SK-N-SH (cell line): ENCODE measurements around the gene SPDYA. TPM values are rescaled to one million over a fixed set of nuclear protein-coding genes. Genes with fewer than 3 reads are reported as not detected.

ENCODE experiments used
- CTCF ChIA-PET: fragments of 300-600, 350-600 bp; formaldehyde crosslinking; extraction: SDS; loops from one replicate; lab custom pipeline; 2021; lab: Yijun Ruan, JAX
- POLR2A ChIA-PET: fragments of 350-600 bp; sonication (Branson Sonifier 250); formaldehyde crosslinking; extraction: SDS; loops from one replicate; lab custom pipeline; 2020; ENCODE audit warnings: antibody characterized with exemption, inconsistent platforms; lab: Yijun Ruan, JAX
- DNase-seq: peaks from one replicate; pipeline ENCODE4 v3.0.0; 2012
- H2AFZ ChIP-seq: fragments of 200-600 bp; sonication (generic); 2 replicates; pipeline ENCODE4 v1.8.1; 2016; ENCODE audit warnings: antibody characterized with exemption, mild to moderate bottlenecking, low read depth
- H3F3A ChIP-seq: fragments of 200-600 bp; sonication (generic); replicated peaks from 2 replicates; pipeline ENCODE3; 2016; ENCODE audit warnings: antibody characterized with exemption, mild to moderate bottlenecking; ENCODE audit not compliant: insufficient read depth
- H3K27ac ChIP-seq, 2 experiments: fragments of 200-500 bp in 1 of 2; fragments of 200-600 bp in 1 of 2; sonication (Bioruptor generic) in 1 of 2; sonication (generic), shearing (Covaris generic) in 1 of 2; 2 replicates each; pipeline versions ENCODE4 v1.5.1 to v1.6.1; 2014 to 2016; ENCODE audit warnings: low read depth in 2 of 2, inconsistent platforms in 1 of 2, low read length in 1 of 2, mild to moderate bottlenecking in 1 of 2, mixed read lengths in 1 of 2
- H3K27me3 ChIP-seq: fragments of 200-600 bp; sonication (generic), shearing (Covaris generic); 2 replicates; pipeline ENCODE4 v1.6.1; 2016; ENCODE audit warnings: mixed run types; ENCODE audit not compliant: insufficient read depth
- H3K36me3 ChIP-seq, 2 experiments: fragments of 200-500 bp in 1 of 2; fragments of 200-600 bp in 1 of 2; sonication (Bioruptor generic) in 1 of 2; sonication (generic) in 1 of 2; replicated peaks in 1 of 2; 2 replicates each; pipeline versions ENCODE3 to v1.5.1; 2014 to 2016; ENCODE audit warnings: low read length in 1 of 2, mild to moderate bottlenecking in 1 of 2; ENCODE audit not compliant: insufficient read depth in 2 of 2, control insufficient read depth in 1 of 2
- H3K4me1 ChIP-seq, 2 experiments: fragments of 200-500 bp in 1 of 2; fragments of 200-600 bp in 1 of 2; sonication (Bioruptor generic) in 1 of 2; sonication (generic), shearing (Covaris generic) in 1 of 2; 2 replicates each; pipeline versions ENCODE4 v1.5.1 to v1.6.1; 2014 to 2016; ENCODE audit warnings: low read depth in 1 of 2, low read length in 1 of 2, mixed run types in 1 of 2; ENCODE audit not compliant: insufficient read depth in 2 of 2, control insufficient read depth in 1 of 2
- H3K4me2 ChIP-seq: fragments of 200-600 bp; sonication (generic), shearing (Covaris generic); 2 replicates; pipeline ENCODE4 v1.6.1; 2017; ENCODE audit warnings: mixed run types
- H3K4me3 ChIP-seq, 2 experiments: fragments of 200-500 bp in 1 of 2; fragments of 200-600 bp in 1 of 2; sonication (Bioruptor generic) in 1 of 2; sonication (generic), shearing (Covaris generic) in 1 of 2; 2 replicates each; pipeline versions ENCODE4 v1.5.1 to v1.8.1; 2014 to 2016; ENCODE audit warnings: low read depth in 2 of 2, inconsistent platforms in 1 of 2, low read length in 1 of 2, mild to moderate bottlenecking in 1 of 2, mixed read lengths in 1 of 2, moderate library complexity in 1 of 2
- H3K79me2 ChIP-seq: fragments of 200-600 bp; sonication (generic); 2 replicates; pipeline ENCODE4 v1.8.1; 2017; ENCODE audit warnings: mild to moderate bottlenecking; ENCODE audit not compliant: insufficient read depth
- H3K9ac ChIP-seq: fragments of 200-600 bp; sonication (generic); 2 replicates; pipeline ENCODE4 v1.6.1; 2017; ENCODE audit warnings: mixed run types
- H3K9me2 ChIP-seq: fragments of 200-600 bp; sonication (generic); 2 replicates; pipeline ENCODE4 v1.6.1; 2017; ENCODE audit warnings: mixed run types
- H3K9me3 ChIP-seq: fragments of 200-600 bp; sonication (generic); 2 replicates; pipeline ENCODE4 v1.6.1; 2017; ENCODE audit warnings: mixed run types, mild to moderate bottlenecking, moderate library complexity
- H4K20me1 ChIP-seq: fragments of 200-600 bp; sonication (generic); 2 replicates; pipeline ENCODE4 v1.6.1; 2017; ENCODE audit warnings: mild to moderate bottlenecking, mixed run types; ENCODE audit not compliant: insufficient read depth
- CHD2 ChIP-seq: fragments of 150-350 bp; IDR thresholded peaks from 2 replicates; pipeline ENCODE4 v1.6.1; 2018; ENCODE audit warnings: low read length; ENCODE audit not compliant: partially characterized antibody
- EP300 ChIP-seq, 2 experiments: IDR thresholded peaks; 2 replicates each; pipeline versions ENCODE4 v1.4.0 to v1.6.1; 2012; ENCODE audit warnings: borderline replicate concordance in 1 of 2, low read depth in 1 of 2, low read length in 1 of 2
- EZH2phosphoT487 ChIP-seq: fragments of 200-600 bp; sonication (generic); IDR thresholded peaks from 2 replicates; pipeline ENCODE4 v1.6.1; 2017; ENCODE audit warnings: low read depth, mixed run types, mild to moderate bottlenecking, antibody characterized with exemption, moderate library complexity, borderline replicate concordance
- IRF3 ChIP-seq: fragments of 150-350 bp; IDR thresholded peaks from 2 replicates; pipeline ENCODE4 v1.6.1; 2016; ENCODE audit warnings: mild to moderate bottlenecking, low read depth, low read length
- NFIC ChIP-seq: IDR thresholded peaks from 2 replicates; pipeline ENCODE4 v1.4.0; 2012; ENCODE audit warnings: borderline replicate concordance
- NRF1 ChIP-seq: IDR thresholded peaks from 2 replicates; pipeline ENCODE4 v1.6.1; 2012; ENCODE audit warnings: low read depth, mild to moderate bottlenecking, low read length
- SIN3A ChIP-seq: IDR thresholded peaks from 2 replicates; pipeline ENCODE4 v1.6.1; 2012; ENCODE audit warnings: low read depth, mild to moderate bottlenecking, low read length, moderate library complexity, borderline replicate concordance
- YY1 ChIP-seq: IDR thresholded peaks from 2 replicates; pipeline ENCODE4 v1.4.0; 2012; ENCODE audit warnings: low read depth, mild to moderate bottlenecking
- ZBTB33 ChIP-seq: IDR thresholded peaks from 2 replicates; pipeline ENCODE4 v1.4.0; 2012; ENCODE audit warnings: low read depth, borderline replicate concordance
- WGBS: methylation state at CpG from one replicate; pipeline ENCODE4 v1.1.6; 2017; ENCODE audit warnings: low lambda C conversion rate; 5-methylcytosine and 5-hydroxymethylcytosine counted together
- polyA plus RNA-seq, 3 experiments: library from polyadenylated mRNA; depleted of rRNA; stranded (reverse); fragments of >200 nt; gene quantifications; 2 replicates each; pipeline ENCODE4 v1.2.3, GENCODE V29; 2012

The SPDYA gene
- polyA plus RNA-seq, 1 of the 3 experiments (the other 2 are of a cell fraction), result not detected

- no peaks in the 10 kb centered on the region for H3K9me2 ChIP-seq
- H3F3A ChIP-seq, result no peaks in the 10 kb centered on the region
- no peaks in the 10 kb centered on the region for H3K4me1 ChIP-seq
- TF ChIP-seq EZH2phosphoT487, result no peak
- TF ChIP-seq YY1, result no peak
- TF ChIP-seq ZBTB33, result no peak
- TF ChIP-seq SIN3A, result no peak
- H3K4me3 ChIP-seq, result no peak overlapping the region
- peaks cover 86% of the 10 kb centered on the region for H3K79me2 ChIP-seq
- no peaks in the 10 kb centered on the region for H3K27me3 ChIP-seq
- no peak overlapping the region for H3K9ac ChIP-seq
- no peak for DNase-seq
- H3K36me3 ChIP-seq, result peaks cover 44 to 47% of the 10 kb centered on the region in 2 experiments
- CTCF ChIA-PET, result interaction anchor here (0.8 to 3.5 kb wide), 3 partner anchors 182 to 210 kb away, joined by 5 to 21 read pairs (median 6); no protein-coding TSS in a partner anchor
- WGBS, result 98% methylated on average over 6 of the region's 6 CpGs
- H4K20me1 ChIP-seq, result peaks cover 61% of the 10 kb centered on the region
- H2AFZ ChIP-seq, result no peak overlapping the region
- H3K4me2 ChIP-seq, result no peak overlapping the region
- no peaks in the 10 kb centered on the region for H3K9me3 ChIP-seq
- H3K27ac ChIP-seq, result no peak overlapping the region
- POLR2A ChIA-PET, result no interaction called here
These were observed 34.2 kb upstream of the SPDYA start for GRCh38 chr2:28776471-28776870.

- H3K27ac ChIP-seq, result no peak overlapping the region
- no peak for DNase-seq
- POLR2A ChIA-PET, result no interaction called here
- over 99% methylated on average over 5 of the region's 5 CpGs for WGBS
- H3K79me2 ChIP-seq, result peaks cover 76% of the 10 kb centered on the region
- no peaks in the 10 kb centered on the region for H3K9me3 ChIP-seq
- H4K20me1 ChIP-seq, result peaks cover 41% of the 10 kb centered on the region
- no peak for TF ChIP-seq NRF1
- no peak for TF ChIP-seq IRF3
- no peak for TF ChIP-seq CHD2
- no peak for TF ChIP-seq NFIC
- no peak for TF ChIP-seq EP300 (IDR thresholded peaks at IDR 0.05; ENCODE audit: borderline replicate concordance in 1 of 2, low read depth in 1 of 2, low read length in 1 of 2)
- TF ChIP-seq, all 33 proteins: peak for 0
- Histone ChIP-seq H3K9ac (no peak overlapping the region), H3K27me3 (no peaks in the 10 kb centered on the region), H3K4me1 (no peaks in the 10 kb centered on the region), H3K4me3 (no peak overlapping the region), H3K4me2 (no peak overlapping the region), H2AFZ (no peak overlapping the region), H3F3A (peaks cover 5% of the 10 kb centered on the region), H3K9me2 (no peaks in the 10 kb centered on the region), H3K36me3 (peaks cover 62 to 64% of the 10 kb centered on the region in 2 experiments)
- CTCF ChIA-PET, result interaction anchor here (1.2 kb wide), 2 partner anchors 51 to 212 kb away, joined by 3 to 4 read pairs; no protein-coding TSS in a partner anchor
These were observed 32.2 kb upstream of the SPDYA start for GRCh38 chr2:28778392-28778791.
